ENCODE results near the gene SSH2. TPM values are rescaled to one million over a fixed set of nuclear protein-coding genes. Genes with fewer than 3 reads are reported as not detected.
"Not testable (repeated sequence)": the region's sequence is repeated elsewhere in the genome, so short reads cannot be mapped to it uniquely, and the experiment has no call there.

SSH2 gene
- total RNA-seq, 1 donor from 2014 or later, result 39.1 TPM

DNA sequence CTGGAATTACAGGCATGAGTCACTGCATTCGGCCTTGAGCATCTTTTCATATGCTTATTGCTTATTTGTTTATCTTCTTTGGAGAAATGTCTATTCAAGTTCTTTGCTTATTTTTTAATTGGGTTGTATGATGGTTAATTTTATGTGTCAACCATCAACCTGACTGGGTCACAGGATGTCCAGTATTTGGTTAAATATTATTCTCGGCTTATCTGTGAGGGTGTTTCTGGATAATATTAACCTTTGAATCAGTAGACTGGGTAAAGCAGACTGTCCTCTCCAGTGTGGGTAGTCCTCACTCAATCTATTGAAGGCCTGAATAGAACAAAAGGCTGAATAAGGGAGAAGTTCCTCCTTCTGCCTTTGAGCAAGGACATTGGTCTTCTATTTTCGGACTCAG is 142.0 kb downstream of the SSH2 start:
- no peak for DNase-seq (ENCODE audit: low spot score)

DNA sequence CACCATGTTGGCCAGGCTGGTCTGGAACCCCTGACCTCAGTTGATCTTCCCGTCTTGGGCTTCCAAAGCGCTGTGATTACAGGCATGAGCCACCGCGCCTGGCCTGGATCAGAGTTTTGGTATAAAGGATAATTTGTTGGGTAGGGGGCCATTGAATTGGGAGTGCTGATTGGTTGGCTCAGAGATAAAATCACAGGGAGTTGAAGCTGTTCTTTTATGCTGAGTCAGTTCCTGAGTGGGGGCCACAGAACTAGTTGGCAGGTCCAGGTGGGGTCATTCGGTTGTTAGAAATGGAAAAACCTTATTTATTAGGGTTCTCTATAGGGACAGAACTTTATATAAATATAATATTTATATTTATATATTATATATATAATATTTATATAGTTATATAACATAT is 147.1 kb downstream of the SSH2 start:
- DNase-seq (ENCODE audit: low spot score), result no peak

DNA sequence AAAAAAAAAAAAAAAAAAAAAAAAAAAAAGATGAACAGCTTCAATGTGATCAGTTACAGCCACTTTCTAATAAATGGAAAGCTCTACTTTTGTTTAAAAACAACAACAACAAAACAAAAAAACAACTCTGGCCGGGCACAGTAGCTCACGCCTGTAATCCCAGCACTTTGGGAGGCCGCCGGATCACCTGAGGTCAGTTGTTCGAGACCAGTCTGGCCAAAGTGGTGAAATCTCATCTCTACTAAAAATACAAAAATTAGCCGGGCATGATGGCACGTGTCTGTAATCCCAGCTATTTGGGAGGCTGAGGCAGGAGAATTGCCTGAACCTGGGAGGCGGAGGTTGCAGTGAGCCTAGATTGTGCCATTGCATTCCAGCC is 150.2 kb downstream of the SSH2 start:
- DNase-seq (ENCODE audit: low spot score), result not testable (repeated sequence)

GRCh38 chr17:29778956-29779811 is 150.8 kb downstream of the SSH2 start:
- DNase-seq (ENCODE audit: low spot score), result no peak

DNA sequence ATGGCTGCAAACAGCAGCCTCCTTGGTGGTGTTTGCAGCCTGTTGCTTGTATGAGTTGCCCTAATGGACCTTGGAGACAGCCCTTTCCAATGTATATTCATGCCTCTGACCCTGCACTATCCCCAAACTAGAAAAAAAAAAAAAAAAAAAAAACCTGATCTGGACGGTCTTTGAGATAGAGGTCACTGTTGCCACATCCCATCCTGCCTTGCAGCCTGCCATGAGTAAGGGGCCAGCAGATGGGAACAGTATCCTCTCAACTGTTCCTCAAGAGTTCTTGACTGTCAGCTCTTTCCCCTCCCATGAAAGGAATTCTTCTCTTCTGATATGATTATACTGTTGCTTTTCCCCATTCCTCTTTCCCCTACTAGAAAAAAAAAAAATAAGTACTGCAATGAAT is 152.4 kb downstream of the SSH2 start:
- DNase-seq (ENCODE audit: low spot score), result no peak

- DNase-seq (ENCODE audit: low spot score), result no peak
Observed at GRCh38 chr17:29776026-29776425, 154.0 kb downstream of the SSH2 start.

DNA sequence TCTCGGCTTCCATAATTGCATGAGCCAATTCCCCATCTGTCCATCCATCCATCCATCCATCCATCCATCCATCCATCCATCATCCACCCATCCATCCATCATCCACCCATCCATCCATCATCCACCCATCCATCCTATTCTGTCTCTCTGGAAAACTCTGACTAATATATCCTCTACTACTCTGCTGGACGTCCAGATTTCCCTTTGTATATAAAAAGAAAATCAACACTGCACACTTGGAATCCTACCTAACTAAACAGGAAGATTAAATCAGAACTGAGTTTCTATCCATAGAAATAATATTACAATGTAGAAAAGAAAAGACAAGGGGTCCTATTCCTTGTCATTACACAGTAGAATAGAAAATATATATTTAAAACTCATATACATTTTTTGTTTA is 157.0 kb downstream of the SSH2 start:
- no peak for DNase-seq (ENCODE audit: low spot score)

DNA sequence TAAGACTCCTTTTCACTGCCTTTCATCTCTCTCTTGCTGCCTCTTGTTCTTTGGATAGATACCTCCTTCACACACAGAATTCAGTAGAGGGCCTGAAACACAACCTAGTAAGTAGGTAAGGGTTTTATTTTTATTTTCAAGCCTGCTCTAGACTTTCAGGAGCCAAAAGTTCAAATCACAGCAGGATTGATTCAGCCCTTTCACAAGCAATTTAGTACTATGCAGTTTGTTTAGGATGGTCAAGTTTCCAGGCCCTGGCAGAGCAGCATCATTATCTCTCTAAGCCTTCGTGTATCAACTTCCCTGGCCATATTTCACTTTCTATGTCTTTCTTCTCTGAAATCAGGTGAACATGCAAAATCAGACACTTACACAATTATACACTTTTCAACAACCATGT is 158.5 kb downstream of the SSH2 start:
- DNase-seq (ENCODE audit: low spot score), result no peak

- no peak for DNase-seq (ENCODE audit: low spot score)
Observed at GRCh38 chr17:29769225-29769624, 160.8 kb downstream of the SSH2 start.

- no peak for DNase-seq (ENCODE audit: low spot score)
Observed at GRCh38 chr17:29766796-29767327, 163.2 kb downstream of the SSH2 start.

DNA sequence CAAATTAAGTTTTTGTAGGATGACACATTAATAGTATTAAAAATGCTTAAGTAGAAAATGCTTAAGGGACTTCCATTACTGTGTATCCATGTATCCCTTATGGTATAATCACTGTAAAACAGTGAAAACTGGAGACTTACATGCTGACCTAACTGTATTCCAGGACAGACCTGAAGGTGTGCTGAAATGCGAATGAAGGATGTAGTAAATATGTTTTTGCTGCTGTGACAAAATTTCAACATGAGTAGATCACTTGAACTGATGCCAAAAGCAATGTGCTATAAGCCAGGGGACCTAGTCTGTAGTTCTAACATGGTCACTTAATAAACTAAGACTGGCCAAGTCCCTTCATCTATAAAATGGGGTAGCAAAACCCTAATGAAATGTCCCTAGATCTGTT is 165.3 kb downstream of the SSH2 start:
- no peak for DNase-seq (ENCODE audit: low spot score)

DNA sequence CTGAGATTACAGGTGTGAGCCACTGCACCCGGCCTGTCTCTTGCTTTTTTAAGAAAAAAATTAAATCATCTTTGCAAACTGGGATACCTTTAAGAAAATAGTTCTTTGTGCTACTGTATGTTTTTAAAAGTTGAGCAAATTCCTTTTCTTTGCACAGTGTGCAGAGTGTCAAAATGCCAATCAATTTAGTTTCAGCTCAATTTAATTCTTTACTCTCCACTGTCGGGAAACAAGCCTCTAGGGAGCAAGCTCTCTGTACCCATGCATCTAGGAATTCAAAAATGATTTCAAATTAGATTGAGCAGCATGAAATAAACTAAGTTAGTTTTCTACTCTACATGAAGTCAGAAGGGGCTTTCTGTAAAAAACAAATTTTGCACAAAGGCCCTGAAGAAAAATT is 165.8 kb downstream of the SSH2 start:
- DNase-seq (ENCODE audit: low spot score), result no peak

GRCh38 chr17:29763273-29763672 is 166.8 kb downstream of the SSH2 start:
- DNase-seq (ENCODE audit: low spot score), result no peak

DNA sequence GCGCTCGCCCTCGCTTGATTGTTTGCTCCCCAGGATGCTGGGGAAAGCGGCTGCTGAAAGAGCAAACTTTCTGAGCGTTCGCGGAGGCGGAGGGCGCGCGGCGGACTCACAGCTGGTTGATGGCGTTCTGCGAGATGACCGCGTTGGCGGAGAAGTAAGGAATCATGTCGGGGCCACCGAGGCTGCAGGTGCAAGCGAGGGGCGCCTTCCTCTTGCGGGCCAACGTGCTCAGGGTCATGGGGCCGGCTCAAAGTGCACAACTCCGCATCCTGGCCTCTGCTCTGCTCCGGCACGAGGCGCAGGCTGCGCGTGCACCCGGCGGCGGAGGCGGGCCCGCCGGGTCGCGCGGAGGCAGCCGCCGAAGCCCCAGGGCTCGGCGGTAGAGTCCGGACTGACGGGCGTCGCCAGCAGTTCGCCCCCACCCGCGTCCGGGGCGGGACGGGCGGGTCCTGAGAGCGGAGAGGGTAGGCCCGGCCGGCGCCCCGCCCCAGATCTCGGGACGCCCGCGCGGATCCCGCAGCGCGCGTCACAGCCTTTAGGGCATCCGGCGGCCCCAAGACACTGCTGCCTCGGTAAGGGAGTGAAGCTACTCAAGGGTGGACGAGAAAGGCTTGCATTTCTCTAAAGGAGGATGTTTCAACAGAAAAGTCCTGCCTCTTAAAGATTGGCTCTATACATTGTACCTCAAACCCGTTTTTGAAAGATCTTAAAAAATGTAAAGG is 168.8 kb downstream of the SSH2 start:
- DNase-seq (ENCODE audit: low spot score), result peak; percentile 96

DNA sequence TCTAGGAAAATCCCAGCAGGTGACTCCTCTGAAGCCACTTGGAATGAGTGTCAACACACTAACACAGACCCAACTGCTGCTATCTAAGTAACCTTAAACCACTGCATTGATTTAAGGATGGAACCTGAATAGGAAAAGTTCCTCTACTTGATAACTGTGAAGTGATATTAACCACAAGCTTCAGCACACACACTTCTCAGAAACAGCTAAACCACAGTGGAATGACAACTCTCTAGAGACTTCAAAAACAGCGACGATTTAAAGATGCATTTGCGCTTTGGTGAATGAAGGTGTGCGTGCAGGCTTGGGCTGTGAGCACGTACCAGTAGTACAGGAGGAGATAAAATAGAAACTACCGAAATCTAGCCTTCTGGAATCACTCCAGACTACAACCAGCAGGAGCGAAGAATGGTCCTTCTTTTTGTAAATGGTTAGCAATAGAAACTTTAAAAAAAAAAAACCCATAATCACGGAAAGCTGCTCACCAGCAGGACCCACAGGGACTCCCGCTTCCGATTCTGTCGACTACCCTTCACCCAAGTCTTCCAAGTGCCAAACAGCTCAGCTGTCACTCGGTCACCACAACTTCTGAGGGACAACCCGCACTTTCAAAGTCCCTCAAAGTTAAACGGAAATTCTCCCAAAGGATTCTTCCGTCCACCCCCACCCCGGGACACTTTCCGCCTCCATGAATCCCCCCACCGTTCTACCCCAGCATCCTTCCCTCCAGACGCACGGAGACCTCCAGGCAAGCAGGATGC is 169.6 kb downstream of the SSH2 start:
- DNase-seq (ENCODE audit: low spot score), result no peak

DNA sequence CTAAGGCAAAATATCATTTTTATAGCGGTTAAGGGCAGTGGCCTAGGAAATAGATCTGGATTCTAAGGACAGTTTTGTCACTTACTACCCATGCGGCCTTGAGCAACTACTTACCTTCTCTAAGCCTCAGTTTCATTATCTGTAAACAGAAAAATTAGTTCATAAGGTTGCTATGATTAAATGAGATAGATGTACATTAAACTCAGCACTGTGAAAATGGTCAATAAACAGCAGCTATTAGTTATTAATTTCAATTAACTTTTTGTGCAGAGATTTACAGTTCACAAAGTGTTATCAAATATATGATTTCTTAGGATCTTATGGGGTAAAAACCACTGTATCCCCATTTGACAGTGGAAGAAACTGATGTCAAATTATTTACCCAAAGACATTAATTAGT is 171.8 kb downstream of the SSH2 start:
- no peak for DNase-seq (ENCODE audit: low spot score)

- DNase-seq (ENCODE audit: low spot score), result no peak
Observed at GRCh38 chr17:29757788-29758187, 172.2 kb downstream of the SSH2 start.

DNA sequence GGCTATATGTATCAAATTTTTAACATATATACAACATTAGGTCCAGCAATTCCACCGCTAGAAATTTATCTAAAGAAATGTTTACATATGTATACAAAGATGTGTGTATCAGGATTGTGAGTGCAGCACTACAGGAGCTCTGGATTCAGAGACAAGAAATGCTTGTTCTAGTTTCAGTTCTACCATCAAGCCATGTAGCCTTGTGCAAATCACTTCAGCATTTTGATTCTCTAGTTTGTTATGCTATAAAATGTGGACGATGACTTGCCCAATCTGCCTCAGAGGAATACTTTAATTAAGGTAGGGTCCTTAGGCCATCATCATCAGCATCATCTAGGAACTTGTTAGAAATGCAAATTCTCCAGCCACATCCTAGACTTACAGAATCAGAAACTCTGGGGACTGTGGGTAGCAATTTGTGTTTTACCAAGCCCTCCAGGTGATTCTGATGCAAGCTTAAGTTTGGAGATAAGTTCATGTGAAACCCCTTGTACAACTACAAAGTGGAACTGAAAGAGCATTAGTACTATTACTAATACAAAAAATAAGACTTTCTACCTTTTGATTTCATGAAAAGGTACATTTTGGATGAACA is 176.1 kb downstream of the SSH2 start:
- DNase-seq (ENCODE audit: low spot score), result no peak

- DNase-seq (ENCODE audit: low spot score), result no peak
Observed at GRCh38 chr17:29749045-29749825, 180.8 kb downstream of the SSH2 start.

DNA sequence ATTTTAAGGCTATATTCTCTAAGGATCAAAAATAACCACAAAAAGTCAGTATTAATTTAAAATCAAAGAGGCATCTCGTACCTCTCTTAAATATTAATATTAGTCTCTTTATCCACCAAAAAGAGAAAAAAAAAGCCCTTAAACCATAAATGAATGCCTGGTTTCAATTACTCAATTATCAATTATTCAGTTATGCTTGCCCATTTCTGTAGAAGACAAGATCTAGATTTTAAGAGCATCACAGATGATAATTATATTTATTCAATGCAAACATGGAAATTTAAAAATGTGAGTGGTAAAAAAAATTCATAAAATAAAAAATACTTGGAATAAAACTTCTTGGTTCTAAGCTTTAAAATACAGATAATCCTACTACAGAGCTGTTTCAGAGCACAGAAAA is 181.6 kb downstream of the SSH2 start:
- no peak for DNase-seq (ENCODE audit: low spot score)

GRCh38 chr17:29747660-29748059 is 182.4 kb downstream of the SSH2 start:
- no peak for DNase-seq (ENCODE audit: low spot score)

Data from mesenteric fat pad (tissue), 1 donor.